Mucosa of rectum (tissue), 2 donors: Measurements from ENCODE around the gene PPP1R16B.
"Not testable (repeated sequence)": the region's sequence is repeated elsewhere in the genome, so short reads cannot be mapped to it uniquely, and the experiment has no call there.

Experiments used
- H3K27ac ChIP-seq, 2 donors: one replicate each; pipeline ENCODE4 v1.7.0; 2013; ENCODE audit warnings: inconsistent platforms in 2 of 2, low read depth in 2 of 2, low read length in 2 of 2
- H3K27me3 ChIP-seq, 2 donors: one replicate each; pipeline ENCODE4 v1.7.0; 2013; ENCODE audit warnings: low read length in 2 of 2; ENCODE audit not compliant: control insufficient read depth in 2 of 2, insufficient read depth in 2 of 2
- H3K36me3 ChIP-seq, 2 donors: one replicate each; pipeline ENCODE4 v1.7.0; 2013; ENCODE audit warnings: low read length in 2 of 2; ENCODE audit not compliant: control insufficient read depth in 2 of 2, insufficient read depth in 2 of 2
- H3K4me1 ChIP-seq, 2 donors: one replicate each; pipeline ENCODE4 v1.7.0; 2013; ENCODE audit warnings: low read length in 2 of 2, mild to moderate bottlenecking in 1 of 2; ENCODE audit not compliant: control insufficient read depth in 2 of 2, insufficient read depth in 2 of 2
- H3K4me3 ChIP-seq, 2 donors: one replicate each; pipeline ENCODE4 v1.7.0; 2013; ENCODE audit warnings: low read length in 2 of 2
- H3K9ac ChIP-seq, 2 donors: one replicate each; pipeline ENCODE4 v1.7.0; 2013; ENCODE audit warnings: low read length in 2 of 2, low read depth in 1 of 2, mild to moderate bottlenecking in 1 of 2
- H3K9me3 ChIP-seq, 2 donors: one replicate each; pipeline ENCODE4 v1.7.0; 2013; ENCODE audit warnings: low read length in 2 of 2; ENCODE audit not compliant: control insufficient read depth in 2 of 2
- donor health status: healthy.
- donor health status: Normal muscosa, but diverticular disease.

PPP1R16B gene

GRCh38 chr20:38790200-38791053 lies 15.1 kb upstream of the PPP1R16B start:
- Histone ChIP-seq H3K9ac (no peak overlapping the region), H3K27me3 (no peaks in the 10 kb centered on the region), H3K27ac (no peak overlapping the region), H3K4me3 (no peak overlapping the region), H3K4me1 (no peaks in the 10 kb centered on the region), H3K9me3 (no peaks in the 10 kb centered on the region), H3K36me3 (no peaks in the 10 kb centered on the region)

GRCh38 chr20:38791291-38791690 lies 14.2 kb upstream of the PPP1R16B start:
- H3K9me3 ChIP-seq = no peaks in the 10 kb centered on the region
- H3K27ac ChIP-seq = no peak overlapping the region
- no peaks in the 10 kb centered on the region for H3K27me3 ChIP-seq
- no peaks in the 10 kb centered on the region for H3K4me1 ChIP-seq
- H3K36me3 ChIP-seq = no peaks in the 10 kb centered on the region
- no peak overlapping the region for H3K4me3 ChIP-seq
- no peak overlapping the region for H3K9ac ChIP-seq

GRCh38 chr20:38791940-38792339 lies 13.6 kb upstream of the PPP1R16B start:
- H3K9ac ChIP-seq = no peak overlapping the region
- H3K36me3 ChIP-seq = no peaks in the 10 kb centered on the region
- no peaks in the 10 kb centered on the region for H3K9me3 ChIP-seq

GRCh38 chr20:38794057-38794456 lies 11.4 kb upstream of the PPP1R16B start:
- not testable (repeated sequence) for H3K36me3 ChIP-seq, H3K27ac ChIP-seq, H3K9me3 ChIP-seq, H3K9ac ChIP-seq, H3K4me1 ChIP-seq, H3K4me3 ChIP-seq, H3K27me3 ChIP-seq

More at GRCh38 chr20:38791940-38792339, 13.6 kb upstream of the PPP1R16B start:
- Histone ChIP-seq H3K4me3 (no peak overlapping the region), H3K27ac (no peak overlapping the region), H3K4me1 (no peaks in the 10 kb centered on the region), H3K27me3 (no peaks in the 10 kb centered on the region)

- no peaks in the 10 kb centered on the region for H3K9me3 ChIP-seq
- no peaks in the 10 kb centered on the region for H3K36me3 ChIP-seq
- H3K4me1 ChIP-seq = no peaks in the 10 kb centered on the region
- H3K27ac ChIP-seq = no peak overlapping the region
- no peak overlapping the region for H3K4me3 ChIP-seq
- H3K27me3 ChIP-seq = no peaks in the 10 kb centered on the region
- H3K9ac ChIP-seq = no peak overlapping the region
Measured at GRCh38 chr20:38798266-38798665, 7.2 kb upstream of the PPP1R16B start.

GRCh38 chr20:38799203-38799602 lies 6.3 kb upstream of the PPP1R16B start:
- Histone ChIP-seq H3K9ac (no peak overlapping the region), H3K36me3 (no peaks in the 10 kb centered on the region), H3K4me1 (no peaks in the 10 kb centered on the region), H3K9me3 (no peaks in the 10 kb centered on the region), H3K4me3 (no peak overlapping the region), H3K27me3 (no peaks in the 10 kb centered on the region), H3K27ac (no peak overlapping the region)

- H3K4me1 ChIP-seq = peaks cover 0 to 5% of the 10 kb centered on the region in 2 donors
- no peak overlapping the region for H3K9ac ChIP-seq
- no peak overlapping the region for H3K27ac ChIP-seq
- H3K27me3 ChIP-seq = peaks cover 0 to 5% of the 10 kb centered on the region in 2 donors
- H3K4me3 ChIP-seq = no peak overlapping the region
- H3K36me3 ChIP-seq = no peaks in the 10 kb centered on the region
- no peaks in the 10 kb centered on the region for H3K9me3 ChIP-seq
Measured at GRCh38 chr20:38800882-38801281, 4.6 kb upstream of the PPP1R16B start.

- peak overlapping the region in 1 of 2 donors; percentile 85 for H3K27ac ChIP-seq
- H3K4me1 ChIP-seq = peaks cover 2 to 12% of the 10 kb centered on the region in 2 donors
Measured at GRCh38 chr20:38804221-38804620, 1.3 kb upstream of the PPP1R16B start.

GRCh38 chr20:38804682-38805501 lies 605 bp upstream of the PPP1R16B start:
- H3K36me3 ChIP-seq = no peaks in the 10 kb centered on the region
- H3K4me1 ChIP-seq = peaks cover 4 to 15% of the 10 kb centered on the region in 2 donors
- H3K9me3 ChIP-seq = no peaks in the 10 kb centered on the region
- H3K4me3 ChIP-seq = peak overlapping the region; percentile 55 to 71
- H3K9ac ChIP-seq = peak overlapping the region in 1 of 2 donors; percentile 24
- H3K27me3 ChIP-seq = peaks cover 13 to 21% of the 10 kb centered on the region in 2 donors
- H3K27ac ChIP-seq = peak overlapping the region; percentile 68 to 85

More at GRCh38 chr20:38804221-38804620, 1.3 kb upstream of the PPP1R16B start:
- Histone ChIP-seq H3K27me3 (peaks cover 11 to 21% of the 10 kb centered on the region in 2 donors), H3K36me3 (no peaks in the 10 kb centered on the region), H3K4me3 (no peak overlapping the region), H3K9ac (no peak overlapping the region), H3K9me3 (no peaks in the 10 kb centered on the region)
